Endometrium (tissue), 2 donors: Measurements from ENCODE around the gene PDCD1.

Experiments used
- FAIRE-seq: peaks from 2 replicates; lab custom pipeline; 2012; peaks lifted over from hg19 to GRCh38; lab: Jason Lieb, UNC
- donor health status: control.
- donor health status: control.

Gene PDCD1

GRCh38 chr2:241852116-241852980 is 6.3 kb downstream of the PDCD1 start:
- FAIRE-seq, result no peak

GRCh38 chr2:241851325-241852115 is 7.2 kb downstream of the PDCD1 start:
- FAIRE-seq, result no peak

GRCh38 chr2:241850544-241851324 is 8.0 kb downstream of the PDCD1 start:
- FAIRE-seq, result no peak

- FAIRE-seq, result no peak
Measured at GRCh38 chr2:241849616-241850543, 8.8 kb downstream of the PDCD1 start.

DNA sequence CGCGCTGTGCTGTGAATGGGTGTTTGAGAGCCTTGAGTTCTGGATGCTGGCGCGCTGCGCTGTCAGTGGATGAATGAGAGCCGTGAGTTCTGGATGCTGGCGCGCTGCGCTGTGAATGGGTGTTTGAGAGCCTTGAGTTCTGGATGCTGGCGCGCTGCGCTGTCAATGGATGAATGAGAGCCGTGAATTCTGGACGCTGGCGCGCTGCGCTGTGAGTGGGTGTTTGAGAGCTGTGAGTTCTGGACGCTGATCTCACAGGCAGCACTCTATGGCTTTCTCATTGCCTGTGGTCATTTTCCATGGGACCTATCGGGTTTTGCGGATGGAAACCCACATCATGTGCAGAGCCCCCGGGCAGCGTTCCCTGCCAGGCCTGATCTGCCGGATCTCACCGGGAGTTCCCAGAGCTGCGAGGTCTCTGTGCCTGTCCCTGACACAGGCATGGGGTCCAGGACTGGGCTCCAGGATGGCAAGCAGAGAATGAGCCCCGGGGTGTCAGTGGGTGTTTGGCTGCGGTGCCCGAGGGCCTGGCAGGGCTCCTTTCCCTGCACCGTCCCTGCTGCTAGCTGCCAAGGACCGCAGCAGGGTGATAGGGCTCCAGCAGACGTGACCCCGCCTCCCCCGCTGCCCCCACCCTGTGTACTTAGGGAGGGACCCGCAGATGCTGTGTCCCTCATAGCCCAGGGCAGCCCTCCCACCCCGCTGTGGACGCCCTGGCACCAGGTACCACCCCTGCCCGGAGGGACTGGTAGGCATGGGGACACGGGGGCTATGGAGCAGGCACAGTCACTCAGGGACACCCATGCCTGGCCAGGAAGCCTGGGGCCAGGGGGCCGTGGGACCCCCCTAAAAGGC is 9.7 kb downstream of the PDCD1 start:
- no peak for FAIRE-seq

DNA sequence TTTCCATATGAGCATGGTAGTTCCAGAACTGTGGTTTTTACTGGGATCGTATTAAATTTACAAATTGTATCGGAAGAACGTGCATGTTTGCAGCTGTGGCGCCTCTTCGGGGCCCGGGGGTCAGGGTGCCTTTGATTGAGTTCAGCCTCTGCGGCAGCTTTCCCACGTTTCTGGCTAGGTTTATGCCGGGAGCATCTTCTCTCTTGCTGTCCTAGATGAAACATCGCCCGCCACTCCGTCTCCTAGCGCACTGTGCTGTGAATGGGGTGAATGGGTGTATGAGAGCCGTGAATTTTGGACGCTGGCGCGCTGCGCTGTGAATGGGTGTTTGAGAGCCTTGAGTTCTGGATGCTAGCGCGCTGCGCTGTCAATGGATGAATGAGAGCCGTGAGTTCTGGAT is 12.3 kb downstream of the PDCD1 start:
- FAIRE-seq, result no peak

DNA sequence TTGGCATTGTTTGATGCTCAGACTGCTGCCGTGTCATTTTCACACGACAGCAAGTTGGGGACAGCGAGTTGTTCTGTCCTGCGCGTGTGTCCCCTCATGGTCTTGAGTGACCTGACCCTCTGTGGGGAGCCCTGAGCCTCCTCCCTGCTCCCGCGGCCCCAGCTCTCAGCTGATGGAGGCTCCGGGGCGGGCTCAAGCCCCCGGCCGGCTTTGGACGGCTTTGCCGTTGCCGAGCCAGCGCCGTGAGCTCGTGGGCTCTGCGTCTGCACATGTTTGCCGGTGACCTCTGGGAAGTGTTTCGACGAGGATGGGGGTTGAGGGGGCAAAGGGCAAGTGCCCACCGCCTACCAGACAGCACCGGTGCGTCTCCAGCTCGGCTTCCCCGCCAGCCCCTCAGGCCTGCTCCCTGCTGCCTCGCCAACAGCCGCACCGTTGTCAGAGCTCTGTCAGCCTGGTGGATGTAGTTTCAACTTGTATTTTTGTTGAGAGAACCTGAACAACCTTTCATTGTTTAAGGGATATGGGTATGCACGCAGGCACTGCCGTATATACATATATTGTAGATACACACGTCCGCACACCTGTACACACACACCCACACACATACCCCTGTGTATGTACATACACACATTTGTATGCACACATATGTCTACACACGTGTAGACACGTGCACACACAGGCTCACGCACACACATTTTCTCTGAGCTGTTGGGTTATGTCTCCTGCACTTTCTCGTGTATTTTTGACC is 13.7 kb downstream of the PDCD1 start:
- FAIRE-seq, result no peak

GRCh38 chr2:241844066-241844728 is 14.5 kb downstream of the PDCD1 start:
- no peak for FAIRE-seq

- no peak for FAIRE-seq
Measured at GRCh38 chr2:241843321-241844065, 15.2 kb downstream of the PDCD1 start.

DNA sequence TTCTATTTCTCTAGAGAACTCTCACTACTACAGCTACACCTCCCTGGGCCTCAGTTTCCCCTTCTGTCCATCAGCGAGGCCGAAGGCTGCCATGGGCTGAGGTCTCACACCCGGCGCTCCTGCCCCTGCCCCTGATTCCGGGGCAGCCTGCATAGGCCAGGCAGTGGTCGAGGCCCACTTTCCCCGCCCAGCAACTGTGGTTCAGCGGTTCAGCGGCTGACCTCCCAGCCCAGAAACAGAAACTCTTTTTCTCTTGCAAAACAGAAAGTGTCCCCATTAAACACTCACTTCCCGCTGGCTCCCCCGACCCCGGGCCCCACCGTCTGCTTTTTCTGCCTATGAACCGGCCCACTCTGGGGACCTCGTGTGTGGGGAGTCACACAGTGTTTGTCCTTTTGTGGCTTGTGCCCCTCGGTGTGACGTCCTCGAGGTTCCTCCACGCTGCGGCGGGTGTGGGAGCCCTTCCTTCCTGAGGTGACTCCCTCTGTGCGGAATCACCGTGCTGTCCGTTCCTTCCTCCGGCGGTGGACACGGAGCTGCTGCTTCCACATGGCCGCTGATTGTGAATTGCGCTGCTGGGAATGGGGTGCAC is 16.0 kb downstream of the PDCD1 start:
- FAIRE-seq, result no peak

DNA sequence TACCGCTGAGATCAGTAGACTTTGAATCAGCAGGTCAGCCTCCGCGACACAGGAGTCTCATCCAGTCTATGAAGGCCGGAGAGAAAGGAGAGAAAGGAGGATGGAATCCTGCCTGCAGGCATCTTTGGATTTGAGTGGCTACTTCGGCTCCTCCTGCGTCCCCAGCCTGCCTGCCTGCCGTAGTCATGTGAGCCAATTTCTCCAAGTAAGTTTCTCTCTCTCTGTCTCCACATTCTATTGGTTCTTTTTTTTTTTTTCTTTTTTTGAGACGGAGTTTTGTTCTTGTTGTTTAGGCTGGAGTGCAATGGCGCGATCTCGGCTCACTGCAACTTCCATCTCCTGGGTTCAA is 16.7 kb downstream of the PDCD1 start:
- no peak for FAIRE-seq

DNA sequence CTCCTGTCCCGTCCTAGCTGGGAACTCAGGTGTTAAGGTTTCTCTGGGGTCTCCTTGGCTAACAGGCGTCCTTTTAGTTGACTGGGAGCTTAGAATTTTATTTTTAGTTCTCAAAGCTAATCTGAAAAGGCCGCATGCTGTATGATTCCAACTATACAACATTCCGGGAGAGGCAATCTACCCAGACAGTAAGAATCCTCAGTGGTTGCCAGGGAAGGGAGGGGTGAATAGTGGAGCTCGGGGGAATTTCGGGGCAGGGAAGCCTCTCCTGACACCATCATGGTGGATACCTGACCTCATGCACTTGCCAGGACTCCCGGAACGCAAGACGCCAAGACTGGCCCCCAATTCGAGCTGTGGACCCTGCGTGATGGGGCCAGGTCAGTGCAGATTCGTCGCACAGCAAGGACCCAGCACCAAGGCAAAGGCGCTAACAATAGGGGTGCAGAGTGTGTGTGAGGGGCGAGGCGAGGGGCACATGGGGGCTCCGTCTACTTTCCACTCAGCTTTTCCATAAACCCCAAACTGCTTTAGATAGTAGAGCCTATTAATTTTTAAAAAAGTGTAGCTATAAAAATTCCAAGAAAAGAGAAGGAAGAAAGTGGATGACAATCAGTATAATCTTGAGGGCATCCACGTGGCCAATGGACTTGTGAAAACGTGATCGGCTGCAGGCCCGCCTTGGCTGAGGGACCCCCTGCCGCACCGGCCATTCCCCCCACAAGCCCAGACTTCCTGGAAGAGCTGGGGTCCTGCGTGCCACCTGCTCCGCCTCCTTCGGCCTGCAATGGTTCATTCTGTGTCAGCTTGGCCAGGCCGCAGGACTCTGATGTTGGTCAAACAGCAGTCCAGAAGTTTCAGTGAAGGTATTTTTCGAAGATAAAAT is 17.3 kb downstream of the PDCD1 start:
- FAIRE-seq, result no peak

DNA sequence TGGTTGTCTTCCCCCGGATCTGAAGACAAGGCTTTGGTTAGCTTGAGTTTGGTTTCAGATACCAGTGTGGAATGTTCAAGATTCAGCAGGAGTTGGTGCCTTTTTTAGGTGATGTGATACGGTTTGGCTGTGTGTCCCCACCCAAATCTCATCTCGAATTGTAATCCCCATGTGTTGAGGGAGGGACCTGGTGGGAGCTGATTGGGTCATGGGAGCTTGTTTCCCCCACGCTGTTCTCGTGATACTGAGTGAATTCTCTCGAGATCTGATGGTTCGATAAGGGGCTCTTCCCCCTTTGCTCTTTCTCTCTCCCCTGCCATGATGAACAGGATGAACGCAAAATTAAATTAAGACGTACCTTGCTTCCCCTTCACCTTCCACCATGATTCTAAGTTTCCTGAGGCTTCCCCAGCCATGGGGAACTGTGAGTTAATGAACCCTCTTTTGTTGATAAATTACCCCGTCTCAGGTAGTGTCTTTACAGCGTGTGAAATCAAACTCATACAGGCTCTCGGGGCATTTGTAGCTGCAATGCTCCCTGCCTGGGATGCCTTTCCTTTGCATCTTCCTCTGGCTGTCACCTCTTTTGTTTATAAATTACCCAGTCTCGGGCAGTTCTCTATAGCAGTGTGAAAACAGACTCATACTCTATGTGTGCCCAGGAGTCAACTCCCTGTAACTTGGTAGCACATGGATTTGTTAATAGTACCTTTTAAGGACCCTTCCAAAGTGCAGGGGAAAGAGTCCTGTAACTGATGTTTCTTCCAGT is 21.3 kb downstream of the PDCD1 start:
- no peak for FAIRE-seq

DNA sequence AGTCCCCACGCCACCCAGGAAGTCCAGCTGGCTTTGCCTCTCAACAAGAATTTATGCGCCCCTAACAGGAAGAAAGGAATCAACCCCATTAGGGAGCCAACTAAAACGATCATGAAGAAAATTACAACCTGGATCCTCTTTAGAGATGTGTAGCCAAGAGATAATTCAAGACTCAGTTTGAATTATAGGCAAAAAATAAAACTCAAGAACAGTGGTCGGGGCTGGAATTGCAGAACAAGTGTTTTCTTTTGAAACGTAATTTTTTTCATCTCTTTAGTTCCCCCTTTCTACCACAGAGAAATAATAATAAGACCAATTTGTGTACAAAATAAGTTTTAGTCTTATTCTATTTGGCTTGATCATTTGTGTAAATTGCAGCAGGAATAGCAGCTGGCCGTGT is 22.4 kb downstream of the PDCD1 start:
- no peak for FAIRE-seq

DNA sequence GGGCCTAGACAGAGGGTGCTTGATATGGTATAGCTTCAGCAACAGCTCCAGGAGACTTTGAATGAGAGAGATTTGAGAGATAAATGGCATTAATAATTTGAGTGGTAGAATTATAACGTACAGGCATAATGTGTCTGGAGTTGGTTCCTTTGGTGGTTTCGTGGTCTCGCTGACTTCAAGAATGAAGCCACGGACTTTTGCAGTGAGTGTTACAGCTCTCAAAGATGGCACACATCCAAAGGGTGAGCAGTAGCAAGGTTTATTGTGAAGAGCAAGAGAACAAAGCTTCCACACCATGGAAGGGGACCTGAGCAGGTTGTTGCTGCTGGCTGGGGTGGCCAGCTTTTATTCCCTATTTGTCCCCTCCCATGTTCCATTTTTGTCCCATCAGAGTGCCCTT is 23.1 kb downstream of the PDCD1 start:
- no peak for FAIRE-seq

DNA sequence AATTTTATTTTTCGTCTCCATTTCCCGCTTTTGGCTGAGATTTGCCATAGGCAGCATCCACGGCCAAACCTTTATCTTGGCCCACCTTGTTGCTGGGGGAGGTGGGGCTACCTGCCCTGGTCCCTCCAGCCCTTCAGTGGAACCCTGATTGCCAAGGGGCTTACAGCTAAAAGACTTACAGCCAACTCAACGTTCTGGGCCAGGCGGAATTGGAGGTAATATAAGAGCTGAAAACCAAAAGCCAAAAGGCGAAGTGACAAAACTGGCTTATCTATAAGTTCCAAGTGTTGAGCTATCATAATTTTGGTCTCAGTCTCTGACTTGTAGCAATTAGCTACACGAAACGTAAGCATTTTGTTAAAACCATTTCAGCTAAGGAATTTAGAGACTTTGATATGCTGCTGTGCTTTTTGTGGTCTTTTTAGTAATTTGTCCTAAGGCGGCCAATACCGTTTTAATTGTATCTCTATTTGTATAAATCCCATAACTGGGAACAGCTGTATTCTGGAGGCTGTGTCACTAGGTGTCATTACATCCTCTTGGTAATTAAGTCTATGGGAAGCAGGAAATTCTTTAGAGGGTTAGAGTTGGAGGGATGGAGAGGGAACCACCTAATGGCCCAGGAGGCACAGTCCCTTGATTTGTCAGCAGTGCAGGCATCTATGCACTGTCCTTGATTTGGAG is 24.0 kb downstream of the PDCD1 start:
- no peak for FAIRE-seq
